Parathyroid adenoma (tissue), 2 donors: Measurements from ENCODE around the gene GPX3.

Experiments used
- H2AFZ ChIP-seq: fragments of 300-600 bp; sonication (generic); one replicate; pipeline ENCODE4 v1.7.0; 2017; ENCODE audit warnings: antibody characterized with exemption, mild to moderate bottlenecking
- H3K27ac ChIP-seq: fragments of 300-600 bp; sonication (generic); one replicate; pipeline ENCODE4 v1.7.0; 2017
- H3K27me3 ChIP-seq: fragments of 300-600 bp; sonication (generic); one replicate; pipeline ENCODE4 v1.7.0; 2017; ENCODE audit warnings: low read length; ENCODE audit not compliant: control insufficient read depth, insufficient read depth
- H3K36me3 ChIP-seq: fragments of 300-600 bp; sonication (generic); one replicate; pipeline ENCODE4 v1.7.0; 2017; ENCODE audit warnings: low read length; ENCODE audit not compliant: control insufficient read depth, insufficient read depth
- H3K4me1 ChIP-seq: fragments of 300-600 bp; sonication (generic); one replicate; pipeline ENCODE4 v1.7.0; 2017; ENCODE audit warnings: control low read depth
- H3K4me2 ChIP-seq: fragments of 300-600 bp; sonication (generic); one replicate; pipeline ENCODE4 v1.7.0; 2017; ENCODE audit warnings: low read length
- H3K4me3 ChIP-seq: fragments of 300-600 bp; sonication (generic); one replicate; pipeline ENCODE4 v1.7.0; 2017; ENCODE audit warnings: low read depth, low read length
- H3K79me2 ChIP-seq: fragments of 300-600 bp; sonication (generic); one replicate; pipeline ENCODE4 v1.7.0; 2017; ENCODE audit warnings: control low read depth
- H3K9ac ChIP-seq: fragments of 300-600 bp; sonication (generic); one replicate; pipeline ENCODE4 v1.7.0; 2017; ENCODE audit warnings: mild to moderate bottlenecking
- H3K9me3 ChIP-seq: fragments of 300-600 bp; sonication (generic); one replicate; pipeline ENCODE4 v1.7.0; 2017; ENCODE audit warnings: low read length; ENCODE audit not compliant: control insufficient read depth
- TF ChIP-seq, protein P1 (sequence below): fragments of 300-600 bp; sonication (generic); IDR thresholded peaks from one replicate; pipeline ENCODE4 v1.7.0; 2017; ENCODE audit warnings: antibody characterized with exemption, mild to moderate bottlenecking
- donor health status: primary hyperparathyroidism.

Gene GPX3

DNA sequence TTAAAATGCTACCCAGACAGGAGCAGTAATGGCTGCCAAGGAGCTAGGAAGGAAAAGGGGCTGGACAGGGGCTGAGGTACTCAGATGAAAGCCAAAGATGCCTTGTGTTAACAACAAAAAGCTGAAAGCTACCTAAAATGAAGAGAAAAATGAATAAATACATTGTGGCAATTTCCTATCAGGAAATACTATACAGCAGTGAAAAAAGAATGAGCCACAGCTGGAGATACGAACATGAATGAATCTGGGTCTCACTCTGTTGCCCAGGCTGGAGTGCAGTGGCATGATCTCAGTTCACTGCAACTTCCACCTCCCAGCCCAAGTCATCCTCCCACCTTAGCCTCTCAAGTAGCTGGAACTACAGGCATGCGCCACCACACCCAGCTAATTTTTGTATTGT, 54.2 kb downstream of the GPX3 start:
- H2AFZ ChIP-seq, result no peak overlapping the region
- peak overlapping the region; percentile 12 for H3K27ac ChIP-seq
- peaks cover 65% of the 10 kb centered on the region for H3K79me2 ChIP-seq
- H3K9me3 ChIP-seq, result no peaks in the 10 kb centered on the region
- TF ChIP-seq, protein P1, sequence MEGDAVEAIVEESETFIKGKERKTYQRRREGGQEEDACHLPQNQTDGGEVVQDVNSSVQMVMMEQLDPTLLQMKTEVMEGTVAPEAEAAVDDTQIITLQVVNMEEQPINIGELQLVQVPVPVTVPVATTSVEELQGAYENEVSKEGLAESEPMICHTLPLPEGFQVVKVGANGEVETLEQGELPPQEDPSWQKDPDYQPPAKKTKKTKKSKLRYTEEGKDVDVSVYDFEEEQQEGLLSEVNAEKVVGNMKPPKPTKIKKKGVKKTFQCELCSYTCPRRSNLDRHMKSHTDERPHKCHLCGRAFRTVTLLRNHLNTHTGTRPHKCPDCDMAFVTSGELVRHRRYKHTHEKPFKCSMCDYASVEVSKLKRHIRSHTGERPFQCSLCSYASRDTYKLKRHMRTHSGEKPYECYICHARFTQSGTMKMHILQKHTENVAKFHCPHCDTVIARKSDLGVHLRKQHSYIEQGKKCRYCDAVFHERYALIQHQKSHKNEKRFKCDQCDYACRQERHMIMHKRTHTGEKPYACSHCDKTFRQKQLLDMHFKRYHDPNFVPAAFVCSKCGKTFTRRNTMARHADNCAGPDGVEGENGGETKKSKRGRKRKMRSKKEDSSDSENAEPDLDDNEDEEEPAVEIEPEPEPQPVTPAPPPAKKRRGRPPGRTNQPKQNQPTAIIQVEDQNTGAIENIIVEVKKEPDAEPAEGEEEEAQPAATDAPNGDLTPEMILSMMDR, result no peak
- peaks cover 52% of the 10 kb centered on the region for H3K4me1 ChIP-seq
- H3K27me3 ChIP-seq, result no peaks in the 10 kb centered on the region
- no peaks in the 10 kb centered on the region for H3K36me3 ChIP-seq
- no peak overlapping the region for H3K4me3 ChIP-seq
- no peak overlapping the region for H3K4me2 ChIP-seq
- H3K9ac ChIP-seq, result no peak overlapping the region

DNA sequence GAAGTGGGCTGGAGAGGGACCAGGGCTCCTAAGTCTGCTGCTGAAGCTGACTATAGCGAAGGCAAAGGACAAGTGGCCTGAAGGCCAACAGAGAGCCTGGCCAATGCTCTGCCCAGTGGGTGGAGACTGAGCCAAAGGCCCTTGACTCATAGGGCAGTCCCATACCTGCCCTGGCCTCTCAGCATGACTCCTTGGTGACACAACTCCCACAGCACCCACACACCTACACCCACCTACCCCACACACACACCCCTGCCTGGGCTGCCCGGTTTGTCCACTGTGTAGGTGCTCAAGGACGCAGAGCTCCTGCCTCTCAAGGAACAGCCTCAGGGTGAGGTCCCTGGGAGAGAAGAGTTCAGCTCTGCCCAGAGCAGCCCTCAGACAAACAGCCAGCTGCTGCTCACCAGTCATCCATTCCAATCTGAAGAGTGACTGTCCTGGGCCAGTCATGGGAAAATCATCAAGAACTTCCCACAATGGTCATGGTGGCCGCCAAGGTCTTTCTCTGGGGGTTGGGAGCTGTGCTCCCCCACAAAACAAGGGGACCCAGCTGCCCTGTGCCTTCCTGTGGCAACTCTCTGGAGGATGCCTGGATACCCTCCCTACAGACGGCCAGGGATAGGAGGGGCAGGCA, 55.4 kb downstream of the GPX3 start:
- H3K36me3 ChIP-seq, result no peaks in the 10 kb centered on the region
- H3K79me2 ChIP-seq, result peaks cover 74% of the 10 kb centered on the region
- no peak overlapping the region for H3K9ac ChIP-seq
- TF ChIP-seq, protein P1, result no peak
- H3K4me2 ChIP-seq, result peak overlapping the region; percentile 15
- no peaks in the 10 kb centered on the region for H3K27me3 ChIP-seq
- H3K9me3 ChIP-seq, result no peaks in the 10 kb centered on the region
- no peak overlapping the region for H2AFZ ChIP-seq
- H3K4me3 ChIP-seq, result no peak overlapping the region
- H3K27ac ChIP-seq, result peak overlapping the region; percentile 70
- H3K4me1 ChIP-seq, result peaks cover 45% of the 10 kb centered on the region

DNA sequence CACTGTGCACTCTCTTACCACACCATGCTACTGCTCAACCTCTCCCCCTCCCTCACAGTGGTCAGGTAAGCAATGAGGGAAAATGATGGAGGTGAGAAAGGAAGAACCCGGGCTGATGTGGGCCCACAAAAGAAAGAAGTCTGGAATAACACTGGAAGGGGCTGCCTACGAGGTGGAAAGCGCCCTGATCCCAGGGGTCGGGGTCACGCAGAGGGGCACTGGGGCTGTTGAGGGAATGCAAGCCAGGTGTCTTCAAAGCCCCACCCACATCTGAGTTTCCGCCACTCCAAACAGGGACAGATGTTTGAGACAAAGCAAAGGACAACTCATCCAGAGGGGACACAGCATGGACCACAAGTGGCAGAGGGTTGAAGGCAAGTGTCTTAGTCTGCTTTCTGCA, 56.2 kb downstream of the GPX3 start:
- TF ChIP-seq, protein P1, result no peak
- peaks cover 72% of the 10 kb centered on the region for H3K79me2 ChIP-seq
- peak overlapping the region; percentile 70 for H3K27ac ChIP-seq
- H3K4me2 ChIP-seq, result no peak overlapping the region
- no peak overlapping the region for H3K4me3 ChIP-seq
- no peaks in the 10 kb centered on the region for H3K9me3 ChIP-seq
- peaks cover 37% of the 10 kb centered on the region for H3K4me1 ChIP-seq
- no peaks in the 10 kb centered on the region for H3K36me3 ChIP-seq
- H2AFZ ChIP-seq, result no peak overlapping the region
- no peaks in the 10 kb centered on the region for H3K27me3 ChIP-seq
- no peak overlapping the region for H3K9ac ChIP-seq

DNA sequence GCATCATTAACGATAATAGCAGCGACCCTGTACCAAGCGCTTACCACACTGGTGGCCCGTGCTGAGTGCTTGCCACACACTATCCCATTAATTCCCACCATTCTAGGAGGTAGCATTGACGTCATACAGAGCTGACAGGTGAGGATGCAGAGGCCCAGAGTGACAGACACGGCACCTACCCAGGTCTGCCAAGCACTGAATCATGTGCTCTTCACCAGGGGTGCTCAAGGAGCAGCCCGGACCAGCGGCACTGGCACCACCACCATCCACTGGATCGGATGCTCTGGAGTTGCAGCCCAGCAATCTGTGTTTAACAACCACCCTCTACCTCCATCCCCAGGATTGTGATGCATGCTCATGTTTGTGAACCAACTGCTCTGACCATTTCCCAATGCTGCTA, 57.0 kb downstream of the GPX3 start:
- Histone ChIP-seq H3K79me2 (peaks cover 68% of the 10 kb centered on the region), H3K27ac (no peak overlapping the region), H3K4me3 (no peak overlapping the region), H3K9ac (no peak overlapping the region), H3K4me2 (no peak overlapping the region), H3K9me3 (no peaks in the 10 kb centered on the region), H3K4me1 (peaks cover 35% of the 10 kb centered on the region), H3K27me3 (no peaks in the 10 kb centered on the region), H2AFZ (no peak overlapping the region), H3K36me3 (no peaks in the 10 kb centered on the region)
- TF ChIP-seq, protein P1, result no peak

DNA sequence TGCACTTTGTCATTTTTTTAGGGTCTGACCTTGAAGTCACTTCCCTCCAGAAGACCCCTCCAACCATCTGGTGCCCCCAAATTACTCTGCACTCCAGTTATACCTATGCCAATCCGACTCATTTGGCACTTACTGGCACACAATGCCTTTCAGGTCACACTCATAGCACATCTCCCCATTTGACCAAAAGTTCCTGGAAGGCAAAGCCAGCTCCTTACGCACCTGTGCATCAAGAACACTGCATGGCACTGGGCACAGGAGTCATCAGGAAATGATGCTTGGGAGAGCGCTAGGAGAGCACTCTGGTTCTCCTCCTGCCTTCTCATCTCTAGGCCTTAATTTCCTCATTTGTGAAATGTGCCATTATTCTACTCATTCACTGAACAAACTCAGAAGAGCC, 57.6 kb downstream of the GPX3 start:
- Histone ChIP-seq H3K27ac (no peak overlapping the region), H3K9me3 (no peaks in the 10 kb centered on the region), H2AFZ (no peak overlapping the region), H3K36me3 (no peaks in the 10 kb centered on the region), H3K79me2 (peaks cover 70% of the 10 kb centered on the region), H3K4me3 (no peak overlapping the region), H3K4me1 (peaks cover 35% of the 10 kb centered on the region), H3K4me2 (no peak overlapping the region), H3K9ac (no peak overlapping the region), H3K27me3 (no peaks in the 10 kb centered on the region)
- TF ChIP-seq, protein P1, result no peak
